ENCODE measurements around the gene MB. TPM values are rescaled to one million over a fixed set of nuclear protein-coding genes. Genes with fewer than 3 reads are reported as not detected.

MB gene
- total and polyA plus RNA-seq, 12 donors, result 0.35 to 32.8 (median 2.0) TPM

GRCh38 chr22:35632935-35633334 lies 15.8 kb upstream of the MB start:
- H3K4me1 ChIP-seq (replicated peaks in 1 of 2), result no peaks in the 10 kb centered on the region
- DNase-seq, result peak in 1 of 7 donors; percentile 8
- H3K4me3 ChIP-seq, result no peak overlapping the region
- no peaks in the 10 kb centered on the region for H3K36me3 ChIP-seq (replicated peaks in 1 of 2)
- no peak overlapping the region for H3K27ac ChIP-seq
- H3K27me3 ChIP-seq, result no peaks in the 10 kb centered on the region
- no peak for TF ChIP-seq POLR2A (IDR thresholded peaks at IDR 0.05)
- TF ChIP-seq, protein P1, sequence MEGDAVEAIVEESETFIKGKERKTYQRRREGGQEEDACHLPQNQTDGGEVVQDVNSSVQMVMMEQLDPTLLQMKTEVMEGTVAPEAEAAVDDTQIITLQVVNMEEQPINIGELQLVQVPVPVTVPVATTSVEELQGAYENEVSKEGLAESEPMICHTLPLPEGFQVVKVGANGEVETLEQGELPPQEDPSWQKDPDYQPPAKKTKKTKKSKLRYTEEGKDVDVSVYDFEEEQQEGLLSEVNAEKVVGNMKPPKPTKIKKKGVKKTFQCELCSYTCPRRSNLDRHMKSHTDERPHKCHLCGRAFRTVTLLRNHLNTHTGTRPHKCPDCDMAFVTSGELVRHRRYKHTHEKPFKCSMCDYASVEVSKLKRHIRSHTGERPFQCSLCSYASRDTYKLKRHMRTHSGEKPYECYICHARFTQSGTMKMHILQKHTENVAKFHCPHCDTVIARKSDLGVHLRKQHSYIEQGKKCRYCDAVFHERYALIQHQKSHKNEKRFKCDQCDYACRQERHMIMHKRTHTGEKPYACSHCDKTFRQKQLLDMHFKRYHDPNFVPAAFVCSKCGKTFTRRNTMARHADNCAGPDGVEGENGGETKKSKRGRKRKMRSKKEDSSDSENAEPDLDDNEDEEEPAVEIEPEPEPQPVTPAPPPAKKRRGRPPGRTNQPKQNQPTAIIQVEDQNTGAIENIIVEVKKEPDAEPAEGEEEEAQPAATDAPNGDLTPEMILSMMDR (IDR thresholded peaks at IDR 0.05), result no peak
- no peaks in the 10 kb centered on the region for H3K9me3 ChIP-seq (replicated peaks in 1 of 3)
- intact Hi-C loops (cut with DNase I), result loop anchor here in 1 of 2 donors (10.0 kb wide), 1 partner anchor 112 kb away; no protein-coding TSS in a partner anchor
- WGBS, 4 donors, result 75 to 87% (median 82%) methylated on average over 3 of the region's 3 CpGs

GRCh38 chr22:35631597-35631996 lies 14.5 kb upstream of the MB start:
- intact Hi-C loops (cut with DNase I), result loop anchor here in 1 of 2 donors (10.0 kb wide), 1 partner anchor 113 kb away; no protein-coding TSS in a partner anchor
- Histone ChIP-seq H3K9me3 (replicated peaks in 1 of 3) (no peaks in the 10 kb centered on the region), H3K27ac (no peak overlapping the region), H3K4me1 (replicated peaks in 1 of 2) (no peaks in the 10 kb centered on the region), H3K36me3 (replicated peaks in 1 of 2) (no peaks in the 10 kb centered on the region), H3K27me3 (no peaks in the 10 kb centered on the region), H3K4me3 (no peak overlapping the region)
- DNase-seq, result peak in 6 of 7 donors; percentile 55 to 83 (median 70)
- WGBS, 4 donors, result 56 to 66% (median 58%) methylated on average over 5 of the region's 5 CpGs
- no peak for TF ChIP-seq POLR2A (IDR thresholded peaks at IDR 0.05)
- TF ChIP-seq, protein P1 (IDR thresholded peaks at IDR 0.05), result peak; percentile 37 to 59 (median 54)

- Histone ChIP-seq H3K4me1 (replicated peaks in 1 of 2) (peaks cover 0 to 4% of the 10 kb centered on the region in 2 donors), H3K27ac (no peak overlapping the region)
- DNase-seq, result peak in 1 of 7 donors; percentile 11
Observed at GRCh38 chr22:35630891-35631290, 13.8 kb upstream of the MB start.

GRCh38 chr22:35630387-35630793 lies 13.3 kb upstream of the MB start:
- intact Hi-C loops (cut with DNase I), result loop anchor here in 1 of 2 donors (10.0 kb wide), 1 partner anchor 114 kb away; no protein-coding TSS in a partner anchor
- H3K27ac ChIP-seq, result peak overlapping the region in 1 of 5 donors; percentile 78
- H3K4me3 ChIP-seq, result no peak overlapping the region
- H3K4me1 ChIP-seq (replicated peaks in 1 of 2), result peaks cover 0 to 5% of the 10 kb centered on the region in 2 donors
- TF ChIP-seq, protein P1 (IDR thresholded peaks at IDR 0.05), result no peak
- TF ChIP-seq POLR2A (IDR thresholded peaks at IDR 0.05), result no peak
- 77 to 91% (median 84%) methylated on average over 4 of the region's 4 CpGs for WGBS, 4 donors
- DNase-seq, result peak in 1 of 7 donors; percentile 14
- no peaks in the 10 kb centered on the region for H3K9me3 ChIP-seq (replicated peaks in 1 of 3)
- no peaks in the 10 kb centered on the region for H3K36me3 ChIP-seq (replicated peaks in 1 of 2)
- no peaks in the 10 kb centered on the region for H3K27me3 ChIP-seq

More at GRCh38 chr22:35630891-35631290, 13.8 kb upstream of the MB start:
- H3K4me3 ChIP-seq, result no peak overlapping the region
- H3K27me3 ChIP-seq, result no peaks in the 10 kb centered on the region
- no peaks in the 10 kb centered on the region for H3K36me3 ChIP-seq (replicated peaks in 1 of 2)
- no peak for TF ChIP-seq POLR2A (IDR thresholded peaks at IDR 0.05)
- TF ChIP-seq, protein P1 (IDR thresholded peaks at IDR 0.05), result no peak
- no peaks in the 10 kb centered on the region for H3K9me3 ChIP-seq (replicated peaks in 1 of 3)
- intact Hi-C loops (cut with DNase I), result loop anchor here in 1 of 2 donors (10.0 kb wide), 1 partner anchor 114 kb away; no protein-coding TSS in a partner anchor
- 92 to 98% (median 95%) methylated on average over 9 of the region's 9 CpGs for WGBS, 4 donors
